HepG2 (cell line): ENCODE data around the gene GDE1. TPM values are rescaled to one million over a fixed set of nuclear protein-coding genes. Genes with fewer than 3 reads are reported as not detected.
A peak's percentile ranks its signal among the peaks of the same experiment; 100 is the strongest.

Source experiments
- ATAC-seq: fragments of 200-7000 bp; cut with Tn5 transposase; 3 replicates; pipeline ENCODE4 v1.9.1; 2020; ENCODE audit warnings: mild to moderate bottlenecking, moderate library complexity
- BruUV-seq: library from RNA; stranded (reverse); fragments of 400-500 nt; replicated peaks from 2 replicates; lab custom pipeline; 2021; lab: Mats Ljungman, UMichigan
- CTCF ChIA-PET: fragments of 300-600 bp; formaldehyde crosslinking; extraction: SDS; loops from one replicate; lab custom pipeline; 2021; ENCODE audit warnings: low total read pairs, inconsistent platforms, low intra/inter-chr PET ratio; lab: Yijun Ruan, JAX
- POLR2A ChIA-PET: fragments of 350-600 bp; sonication (Branson Sonifier 250); formaldehyde crosslinking; loops from one replicate; lab custom pipeline; 2020; ENCODE audit warnings: antibody characterized with exemption, inconsistent platforms; lab: Yijun Ruan, JAX
- DNase-seq: peaks from one replicate; pipeline ENCODE4 v3.0.0-alpha.2; 2015; ENCODE audit warnings: low spot score
- FAIRE-seq: peaks from 3 replicates; lab custom pipeline; 2011; peaks lifted over from hg19 to GRCh38; lab: Jason Lieb, UNC
- H2AFZ ChIP-seq: one replicate; pipeline ENCODE4 v1.6.1; 2011; ENCODE audit warnings: low read length, inconsistent platforms
- H3K27ac ChIP-seq: fragments of 300-600 bp; 3 replicates; pipeline ENCODE4 v1.8.0; 2011; ENCODE audit warnings: mixed run types, mild to moderate bottlenecking, mixed read lengths, low read length, inconsistent platforms; ENCODE audit not compliant: insufficient read depth; ENCODE audit errors: extremely low read length
- H3K27me3 ChIP-seq, 2 experiments: fragments of 200-600 bp in 1 of 2; 2 replicates in 1 of 2; 3 replicates in 1 of 2; pipeline versions ENCODE4 v1.6.0 to v1.8.0; 2011; ENCODE audit warnings: low read length in 2 of 2, mild to moderate bottlenecking in 2 of 2, moderate library complexity in 2 of 2, inconsistent platforms in 1 of 2; ENCODE audit not compliant: insufficient read depth in 2 of 2, control insufficient read depth in 1 of 2
- H3K36me3 ChIP-seq, 2 experiments: fragments of 200-600 bp in 1 of 2; replicated peaks in 1 of 2; 2 replicates in 1 of 2; 3 replicates in 1 of 2; pipeline versions ENCODE4 v1.5.1 to v1.8.0; 2011; ENCODE audit warnings: low read length in 2 of 2, inconsistent platforms in 1 of 2; ENCODE audit not compliant: insufficient read depth in 2 of 2, control insufficient read depth in 1 of 2
- H3K4me1 ChIP-seq: 2 replicates; pipeline ENCODE4 v1.5.1; 2012; ENCODE audit warnings: low read length, inconsistent platforms; ENCODE audit not compliant: insufficient read depth
- H3K4me2 ChIP-seq: 2 replicates; pipeline ENCODE4 v1.6.0; 2011; ENCODE audit warnings: low read depth, low read length, inconsistent platforms
- H3K4me3 ChIP-seq, 3 experiments: fragments of 200-600 bp in 1 of 3; sonication (generic), shearing (Covaris generic) in 1 of 3; replicated peaks in 1 of 3; 2 replicates each; pipeline ENCODE4 v1.5.1; 2011 to 2016; ENCODE audit warnings: low read length in 3 of 3, inconsistent platforms in 2 of 3, low read depth in 2 of 3, mild to moderate bottlenecking in 2 of 3, control low read depth in 1 of 3, mixed read lengths in 1 of 3; ENCODE audit not compliant: insufficient read depth in 1 of 3
- H3K79me2 ChIP-seq: one replicate; pipeline ENCODE4 v1.6.1; 2011; ENCODE audit warnings: low read length, inconsistent platforms; ENCODE audit not compliant: insufficient read depth
- H3K9ac ChIP-seq: 2 replicates; pipeline ENCODE4 v1.6.0; 2011; ENCODE audit warnings: mild to moderate bottlenecking, low read depth, low read length, inconsistent platforms; ENCODE audit not compliant: insufficient read depth
- H3K9me3 ChIP-seq: 2 replicates; pipeline ENCODE4 v1.5.1; 2012; ENCODE audit warnings: mild to moderate bottlenecking, low read length
- H4K20me1 ChIP-seq: 2 replicates; pipeline ENCODE4 v1.6.0; 2011; ENCODE audit warnings: inconsistent platforms, mild to moderate bottlenecking, low read length, moderate library complexity; ENCODE audit not compliant: insufficient read depth
- ETV6 ChIP-seq: sonication (generic); formaldehyde crosslinking; conservative IDR thresholded peaks from 2 replicates; pipeline ENCODE4 v1.4.0; 2020; ENCODE audit warnings: missing genetic modification reagents
- GATAD2A ChIP-seq: IDR thresholded peaks from 2 replicates; pipeline ENCODE4 v1.6.1; 2016
- GFI1 ChIP-seq: sonication (generic); formaldehyde crosslinking; IDR thresholded peaks from 2 replicates; pipeline ENCODE4 v1.5.0; 2020; ENCODE audit warnings: missing genetic modification reagents, mild to moderate bottlenecking, borderline replicate concordance
- KMT2B ChIP-seq: IDR thresholded peaks from 2 replicates; pipeline ENCODE4 v1.6.1; 2016; ENCODE audit warnings: missing genetic modification reagents, missing compliant biosample characterization
- MAX ChIP-seq: IDR thresholded peaks from 2 replicates; pipeline ENCODE4 v1.6.1; 2012; ENCODE audit warnings: inconsistent platforms
- MEIS1 ChIP-seq: sonication (generic); formaldehyde crosslinking; IDR thresholded peaks from 2 replicates; pipeline ENCODE4 v1.9.0; 2021; ENCODE audit warnings: mild to moderate bottlenecking, missing genetic modification reagents, moderate library complexity, borderline replicate concordance
- PAWR ChIP-seq: sonication (generic); formaldehyde crosslinking; IDR thresholded peaks from 2 replicates; pipeline ENCODE4 v1.4.0; 2020; ENCODE audit warnings: missing genetic modification reagents, mild to moderate bottlenecking, borderline replicate concordance
- PPARG ChIP-seq: conservative IDR thresholded peaks from 2 replicates; pipeline ENCODE4 v1.6.1; 2016; ENCODE audit warnings: missing biosample characterization, missing genetic modification reagents
- SATB2 ChIP-seq: sonication (generic); formaldehyde crosslinking; IDR thresholded peaks from 2 replicates; pipeline ENCODE4 v1.5.0; 2020; ENCODE audit warnings: missing genetic modification reagents
- ZGPAT ChIP-seq: IDR thresholded peaks from 2 replicates; pipeline ENCODE4 v1.6.1; 2016; ENCODE audit warnings: mild to moderate bottlenecking
- ZKSCAN8 ChIP-seq: IDR thresholded peaks from 2 replicates; pipeline ENCODE4 v1.6.1; 2016; ENCODE audit warnings: borderline replicate concordance, missing genetic modification reagents, missing compliant biosample characterization
- ZNF225 ChIP-seq: sonication (generic); formaldehyde crosslinking; IDR thresholded peaks from 2 replicates; pipeline ENCODE4 v1.4.0; 2020; ENCODE audit warnings: mild to moderate bottlenecking, missing genetic modification reagents
- ZNF546 ChIP-seq: sonication (generic); formaldehyde crosslinking; conservative IDR thresholded peaks from 2 replicates; pipeline ENCODE4 v1.8.1; 2023; ENCODE audit warnings: mild to moderate bottlenecking, missing genetic modification reagents
- ZSCAN25 ChIP-seq: sonication (generic); formaldehyde crosslinking; IDR thresholded peaks from 2 replicates; pipeline ENCODE4 v1.8.0; 2022; ENCODE audit warnings: mild to moderate bottlenecking, missing genetic modification reagents
- WGBS: methylation state at CpG from one replicate; pipeline ENCODE4 v1.1.6; 2017; ENCODE audit warnings: low lambda C conversion rate; 5-methylcytosine and 5-hydroxymethylcytosine counted together
- in situ Hi-C: cut with HindIII; loops from 2 replicates; pipeline ENCODE4 v1.10.0; 2017; ENCODE audit warnings: low pct_unique_long_range_greater_than_20kb; ENCODE audit not compliant: extremely low pct_ligation_motif_present
- intact Hi-C: fragments of 100-400 bp; cut with micrococcal nuclease; formaldehyde crosslinking; loops from one replicate; pipeline ENCODE4 v1.10.0; 2022; ENCODE audit not compliant: unreplicated experiment
- polyA plus RNA-seq, 8 experiments: library from polyadenylated mRNA; depleted of rRNA in 3 of 8; stranded (reverse) in 7 of 8; unstranded in 1 of 8; fragments of >200 nt; fragmentation: Illumina TruSeq in 4 of 8; extraction: Trizol in 4 of 8; gene quantifications; 2 replicates each; pipeline versions ENCODE4 v1.2.1 to v1.2.3, GENCODE V29; 2011 to 2016; ENCODE audit warnings: low read depth in 4 of 8, missing spikeins in 1 of 8, mixed read lengths in 1 of 8; ENCODE audit not compliant: insufficient read depth in 1 of 8
- total RNA-seq, 5 experiments: library from RNA; depleted of rRNA; stranded (reverse); fragments of >200 nt; fragmentation: Illumina TruSeq; extraction: Trizol; gene quantifications; 2 replicates each; pipeline ENCODE4 v1.2.3, GENCODE V29; 2016; ENCODE audit warnings: low read depth in 1 of 5
- TF ChIP-seq, protein P1 (sequence below): sonication (generic); formaldehyde crosslinking; IDR thresholded peaks from 2 replicates; pipeline ENCODE4 v1.4.0; 2020; ENCODE audit warnings: mild to moderate bottlenecking, missing genetic modification reagents

The GDE1 gene
- total and polyA plus RNA-seq, 2 of the 13 experiments (the other 11 are each of a cell fraction or from before 2014, with no cell fraction given) = 35.9 to 59.0 TPM

- TF ChIP-seq, protein P1, sequence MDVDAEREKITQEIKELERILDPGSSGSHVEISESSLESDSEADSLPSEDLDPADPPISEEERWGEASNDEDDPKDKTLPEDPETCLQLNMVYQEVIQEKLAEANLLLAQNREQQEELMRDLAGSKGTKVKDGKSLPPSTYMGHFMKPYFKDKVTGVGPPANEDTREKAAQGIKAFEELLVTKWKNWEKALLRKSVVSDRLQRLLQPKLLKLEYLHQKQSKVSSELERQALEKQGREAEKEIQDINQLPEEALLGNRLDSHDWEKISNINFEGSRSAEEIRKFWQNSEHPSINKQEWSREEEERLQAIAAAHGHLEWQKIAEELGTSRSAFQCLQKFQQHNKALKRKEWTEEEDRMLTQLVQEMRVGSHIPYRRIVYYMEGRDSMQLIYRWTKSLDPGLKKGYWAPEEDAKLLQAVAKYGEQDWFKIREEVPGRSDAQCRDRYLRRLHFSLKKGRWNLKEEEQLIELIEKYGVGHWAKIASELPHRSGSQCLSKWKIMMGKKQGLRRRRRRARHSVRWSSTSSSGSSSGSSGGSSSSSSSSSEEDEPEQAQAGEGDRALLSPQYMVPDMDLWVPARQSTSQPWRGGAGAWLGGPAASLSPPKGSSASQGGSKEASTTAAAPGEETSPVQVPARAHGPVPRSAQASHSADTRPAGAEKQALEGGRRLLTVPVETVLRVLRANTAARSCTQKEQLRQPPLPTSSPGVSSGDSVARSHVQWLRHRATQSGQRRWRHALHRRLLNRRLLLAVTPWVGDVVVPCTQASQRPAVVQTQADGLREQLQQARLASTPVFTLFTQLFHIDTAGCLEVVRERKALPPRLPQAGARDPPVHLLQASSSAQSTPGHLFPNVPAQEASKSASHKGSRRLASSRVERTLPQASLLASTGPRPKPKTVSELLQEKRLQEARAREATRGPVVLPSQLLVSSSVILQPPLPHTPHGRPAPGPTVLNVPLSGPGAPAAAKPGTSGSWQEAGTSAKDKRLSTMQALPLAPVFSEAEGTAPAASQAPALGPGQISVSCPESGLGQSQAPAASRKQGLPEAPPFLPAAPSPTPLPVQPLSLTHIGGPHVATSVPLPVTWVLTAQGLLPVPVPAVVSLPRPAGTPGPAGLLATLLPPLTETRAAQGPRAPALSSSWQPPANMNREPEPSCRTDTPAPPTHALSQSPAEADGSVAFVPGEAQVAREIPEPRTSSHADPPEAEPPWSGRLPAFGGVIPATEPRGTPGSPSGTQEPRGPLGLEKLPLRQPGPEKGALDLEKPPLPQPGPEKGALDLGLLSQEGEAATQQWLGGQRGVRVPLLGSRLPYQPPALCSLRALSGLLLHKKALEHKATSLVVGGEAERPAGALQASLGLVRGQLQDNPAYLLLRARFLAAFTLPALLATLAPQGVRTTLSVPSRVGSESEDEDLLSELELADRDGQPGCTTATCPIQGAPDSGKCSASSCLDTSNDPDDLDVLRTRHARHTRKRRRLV = no peak
- peak; percentile 91 for TF ChIP-seq ZKSCAN8 (CRISPR knock-in tag)
- TF ChIP-seq MAX = no peak
- TF ChIP-seq, all 625 proteins: peak for 1
These were observed 38.2 kb upstream of the GDE1 start (continued) for GRCh38 chr16:19560078-19560477.

DNA sequence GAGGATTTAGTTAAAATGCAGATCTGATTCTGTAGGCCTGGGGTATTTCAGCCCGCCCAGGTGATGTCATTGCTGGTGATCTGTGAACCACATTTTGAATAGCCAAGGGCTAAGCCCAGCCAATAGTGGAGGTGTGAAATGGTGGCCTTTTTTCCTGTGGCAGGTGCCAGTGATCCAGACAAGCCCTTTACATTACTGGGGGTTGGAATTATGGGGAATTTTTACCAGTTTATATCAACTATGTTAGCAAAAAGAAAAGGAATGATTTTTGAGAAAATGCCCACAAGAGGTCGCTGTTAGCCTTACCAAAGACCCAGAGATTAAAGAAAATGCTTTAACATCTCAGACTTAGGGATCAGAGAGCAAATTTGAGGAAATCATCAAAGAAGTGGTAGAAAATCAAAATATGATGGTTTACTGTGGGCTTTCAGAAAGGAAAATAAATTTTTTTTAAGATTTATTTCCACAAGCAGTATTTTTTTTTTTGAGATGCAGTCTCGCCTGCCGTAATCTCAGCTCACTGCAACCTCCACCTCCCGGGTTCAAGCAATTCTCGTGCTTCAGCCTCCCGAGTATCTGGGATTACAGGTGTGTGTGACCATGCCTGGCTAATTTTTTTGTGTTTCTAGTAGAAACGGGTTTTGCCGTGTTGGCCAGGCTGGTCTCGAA, 37.5 kb upstream of the GDE1 start:
- POLR2A ChIA-PET = no interaction called here
- H2AFZ ChIP-seq = no peak overlapping the region
- H3K9me3 ChIP-seq = peaks cover 9% of the 10 kb centered on the region
- no peaks in the 10 kb centered on the region for H4K20me1 ChIP-seq
- peak; percentile 49 for FAIRE-seq
- BruUV-seq = no TSS peak
- H3K79me2 ChIP-seq = no peaks in the 10 kb centered on the region
- intact Hi-C loops = loop anchor here (1.0 kb wide), 2 partner anchors 42 to 327 kb away; no protein-coding TSS in a partner anchor
- WGBS = 58% methylated on average over 10 of the region's 10 CpGs
- H3K4me3 ChIP-seq = no peak overlapping the region
- ATAC-seq = no peak
- peak; percentile 58 for DNase-seq
- peaks cover 13% of the 10 kb centered on the region for H3K4me1 ChIP-seq
- no peak overlapping the region for H3K4me2 ChIP-seq
- no peaks in the 10 kb centered on the region for H3K27me3 ChIP-seq
- H3K27ac ChIP-seq = no peak overlapping the region
- H3K36me3 ChIP-seq = no peaks in the 10 kb centered on the region
- in situ Hi-C loops = no loop called here
- H3K9ac ChIP-seq = no peak overlapping the region
- CTCF ChIA-PET = interaction anchor here (1.1 to 2.4 kb wide), 3 partner anchors 42 to 326 kb away, joined by 3 to 30 read pairs (median 5); partner anchors contain the start of gene GPRC5B
- TF ChIP-seq MEIS1 = no peak
- no peak for TF ChIP-seq PAWR (CRISPR knock-in tag)
- no peak for TF ChIP-seq ZGPAT (CRISPR knock-in tag)
- no peak for TF ChIP-seq ZNF225 (CRISPR knock-in tag)
- TF ChIP-seq GATAD2A (CRISPR knock-in tag) = 0 out of 2 replicates have a peak, but pooled peaks have one; percentile 30
- no peak for TF ChIP-seq KMT2B
- no peak for TF ChIP-seq ZSCAN25 (CRISPR knock-in tag)
- TF ChIP-seq PPARG (CRISPR knock-in tag) = no peak
- TF ChIP-seq ZNF546 (CRISPR knock-in tag) = no peak
- TF ChIP-seq ETV6 (CRISPR knock-in tag) = no peak
- no peak for TF ChIP-seq GFI1
- no peak for TF ChIP-seq SATB2
